ENCODE data around the gene OR5AC2.

GRCh38 chr3:98038286-98038685, 48.7 kb upstream of the OR5AC2 start:
- TF ChIP-seq CTCF (IDR thresholded peaks at IDR 0.05) (no peak), POLR2A (IDR thresholded peaks at IDR 0.05) (no peak)

Measured in body of pancreas (tissue), 4 donors.